ENCODE data around the gene NGLY1.

NGLY1 gene

DNA sequence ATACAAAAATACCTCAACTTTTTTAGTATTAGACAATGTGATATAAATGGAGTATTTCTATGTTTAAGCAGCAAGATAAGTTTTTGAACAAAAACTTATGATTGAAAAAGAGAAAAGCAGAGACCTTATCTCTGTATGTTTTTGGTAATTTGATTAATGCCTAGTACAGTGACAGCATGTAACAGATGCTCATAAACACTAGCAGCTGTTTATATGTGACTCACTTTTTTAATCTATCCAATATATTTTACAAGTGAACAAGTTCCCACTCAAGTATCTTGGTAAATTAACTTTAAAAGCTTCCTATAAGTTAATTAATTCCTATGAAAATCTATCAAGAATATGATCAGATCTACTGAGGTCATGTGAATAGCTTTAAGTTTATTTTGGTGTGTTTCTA, 55.1 kb downstream of the NGLY1 start:
- no peak for TF ChIP-seq CTCF (IDR thresholded peaks at IDR 0.05; ENCODE audit: borderline replicate concordance, insufficient read depth, low read depth, low read length)
- H3K4me3 ChIP-seq (ENCODE audit: low read depth, low read length) = no peak overlapping the region

DNA sequence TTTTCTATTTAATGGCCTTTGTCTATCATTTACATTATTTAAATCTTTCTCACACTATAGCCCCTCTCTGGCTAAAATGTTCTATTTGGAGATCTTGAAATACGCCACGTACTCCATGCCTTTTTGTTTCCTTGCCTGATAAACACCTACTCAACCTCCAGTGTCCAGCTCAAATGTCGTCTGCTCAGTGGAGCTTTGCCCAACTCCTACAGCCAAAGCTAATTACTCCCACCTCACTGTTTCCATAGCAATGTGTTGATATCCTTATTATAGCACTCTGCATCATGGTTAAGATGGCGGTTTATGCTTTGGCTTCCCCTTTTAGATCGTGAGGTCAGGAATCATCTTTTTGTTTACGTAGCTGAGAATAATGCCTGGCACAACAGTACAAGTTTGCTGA, 55.9 kb downstream of the NGLY1 start:
- H3K4me3 ChIP-seq (ENCODE audit: low read depth, low read length) = no peak overlapping the region
- no peak for TF ChIP-seq CTCF (IDR thresholded peaks at IDR 0.05; ENCODE audit: borderline replicate concordance, insufficient read depth, low read depth, low read length)

DNA sequence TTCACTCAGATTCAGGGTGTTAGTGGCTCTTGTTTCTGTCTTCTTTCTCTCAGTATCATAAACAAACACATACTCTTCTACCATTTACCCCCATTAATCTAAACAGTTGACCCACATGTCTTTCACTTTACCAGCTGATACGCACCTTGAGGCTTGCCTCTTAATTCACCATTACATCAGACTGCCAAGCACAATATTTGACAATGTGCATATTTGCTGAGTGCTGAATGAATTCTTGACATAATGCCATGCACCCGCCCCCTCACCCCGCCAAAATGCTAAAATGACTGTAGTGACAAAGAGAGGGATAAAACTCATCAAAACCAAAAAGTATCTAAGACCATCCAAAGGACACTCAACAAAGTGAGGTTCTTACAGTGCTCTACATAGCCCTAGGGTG, 57.4 kb downstream of the NGLY1 start:
- TF ChIP-seq CTCF (IDR thresholded peaks at IDR 0.05; ENCODE audit: borderline replicate concordance, insufficient read depth, low read depth, low read length) = no peak
- no peak overlapping the region for H3K4me3 ChIP-seq (ENCODE audit: low read depth, low read length)

- no peak overlapping the region for H3K4me3 ChIP-seq (ENCODE audit: low read depth, low read length)
- TF ChIP-seq CTCF (IDR thresholded peaks at IDR 0.05; ENCODE audit: borderline replicate concordance, insufficient read depth, low read depth, low read length) = no peak
These were observed 58.1 kb downstream of the NGLY1 start for GRCh38 chr3:25724948-25725645.

- H3K4me3 ChIP-seq (ENCODE audit: low read depth, low read length) = no peak overlapping the region
- no peak for TF ChIP-seq CTCF (IDR thresholded peaks at IDR 0.05; ENCODE audit: borderline replicate concordance, insufficient read depth, low read depth, low read length)
These were observed 59.4 kb downstream of the NGLY1 start for GRCh38 chr3:25723802-25724201.

- no peak for TF ChIP-seq CTCF (IDR thresholded peaks at IDR 0.05; ENCODE audit: borderline replicate concordance, insufficient read depth, low read depth, low read length)
- H3K4me3 ChIP-seq (ENCODE audit: low read depth, low read length) = no peak overlapping the region
These were observed 63.9 kb downstream of the NGLY1 start for GRCh38 chr3:25719321-25719720.

DNA sequence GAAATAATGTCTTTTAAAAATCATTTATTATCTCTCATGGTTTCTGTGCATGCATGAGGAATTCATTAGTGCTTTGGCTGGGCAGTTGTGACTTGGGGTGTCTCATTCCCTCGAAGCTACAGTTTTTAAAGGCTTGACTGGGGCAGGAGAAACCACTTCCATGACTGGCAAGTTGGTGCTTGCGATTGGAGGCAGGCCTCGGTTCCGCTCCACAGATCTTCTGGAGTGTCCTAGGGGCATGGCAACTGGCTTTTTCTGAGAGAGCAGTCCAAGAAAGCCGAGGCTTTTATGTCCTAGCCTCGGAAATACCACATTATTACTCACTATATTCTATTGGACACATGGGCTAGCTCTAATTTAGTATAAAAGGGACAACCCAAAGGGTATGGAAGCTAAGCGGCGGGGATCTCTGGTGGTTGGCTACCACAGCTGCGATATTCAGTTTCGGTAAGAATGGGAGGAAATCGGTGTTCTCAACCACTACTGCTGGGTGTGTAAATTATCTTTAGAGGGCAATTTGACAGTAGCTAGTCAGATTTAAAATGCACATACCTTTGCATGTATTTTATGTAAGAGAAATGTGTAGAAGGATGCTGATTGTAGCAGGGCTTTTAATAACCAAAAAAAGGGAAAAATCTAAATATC, 69.8 kb downstream of the NGLY1 start:
- no peak overlapping the region for H3K4me3 ChIP-seq (ENCODE audit: low read depth, low read length)
- no peak for TF ChIP-seq CTCF (IDR thresholded peaks at IDR 0.05; ENCODE audit: borderline replicate concordance, insufficient read depth, low read depth, low read length)
